HepG2 (cell line): ENCODE results near the gene NKD1. TPM values are rescaled to one million over a fixed set of nuclear protein-coding genes. Genes with fewer than 3 reads are reported as not detected.

ENCODE experiments used
- ATAC-seq: fragments of 200-7000 bp; cut with Tn5 transposase; 3 replicates; pipeline ENCODE4 v1.9.1; 2020; ENCODE audit warnings: mild to moderate bottlenecking, moderate library complexity
- BruUV-seq: library from RNA; stranded (reverse); fragments of 400-500 nt; replicated peaks from 2 replicates; lab custom pipeline; 2021; lab: Mats Ljungman, UMichigan
- CTCF ChIA-PET: fragments of 300-600 bp; formaldehyde crosslinking; extraction: SDS; loops from one replicate; lab custom pipeline; 2021; ENCODE audit warnings: low total read pairs, inconsistent platforms, low intra/inter-chr PET ratio; lab: Yijun Ruan, JAX
- POLR2A ChIA-PET: fragments of 350-600 bp; sonication (Branson Sonifier 250); formaldehyde crosslinking; loops from one replicate; lab custom pipeline; 2020; ENCODE audit warnings: antibody characterized with exemption, inconsistent platforms; lab: Yijun Ruan, JAX
- DNase-seq: peaks from one replicate; pipeline ENCODE4 v3.0.0-alpha.2; 2015; ENCODE audit warnings: low spot score
- FAIRE-seq: peaks from 3 replicates; lab custom pipeline; 2011; peaks lifted over from hg19 to GRCh38; lab: Jason Lieb, UNC
- H2AFZ ChIP-seq: one replicate; pipeline ENCODE4 v1.6.1; 2011; ENCODE audit warnings: low read length, inconsistent platforms
- H3K27ac ChIP-seq: fragments of 300-600 bp; 3 replicates; pipeline ENCODE4 v1.8.0; 2011; ENCODE audit warnings: mixed run types, mild to moderate bottlenecking, mixed read lengths, low read length, inconsistent platforms; ENCODE audit not compliant: insufficient read depth; ENCODE audit errors: extremely low read length
- H3K27me3 ChIP-seq, 2 experiments: fragments of 200-600 bp in 1 of 2; 2 replicates in 1 of 2; 3 replicates in 1 of 2; pipeline versions ENCODE4 v1.6.0 to v1.8.0; 2011; ENCODE audit warnings: low read length in 2 of 2, mild to moderate bottlenecking in 2 of 2, moderate library complexity in 2 of 2, inconsistent platforms in 1 of 2; ENCODE audit not compliant: insufficient read depth in 2 of 2, control insufficient read depth in 1 of 2
- H3K36me3 ChIP-seq, 2 experiments: fragments of 200-600 bp in 1 of 2; replicated peaks in 1 of 2; 2 replicates in 1 of 2; 3 replicates in 1 of 2; pipeline versions ENCODE4 v1.5.1 to v1.8.0; 2011; ENCODE audit warnings: low read length in 2 of 2, inconsistent platforms in 1 of 2; ENCODE audit not compliant: insufficient read depth in 2 of 2, control insufficient read depth in 1 of 2
- H3K4me1 ChIP-seq: 2 replicates; pipeline ENCODE4 v1.5.1; 2012; ENCODE audit warnings: low read length, inconsistent platforms; ENCODE audit not compliant: insufficient read depth
- H3K4me2 ChIP-seq: 2 replicates; pipeline ENCODE4 v1.6.0; 2011; ENCODE audit warnings: low read depth, low read length, inconsistent platforms
- H3K4me3 ChIP-seq, 3 experiments: fragments of 200-600 bp in 1 of 3; sonication (generic), shearing (Covaris generic) in 1 of 3; replicated peaks in 1 of 3; 2 replicates each; pipeline ENCODE4 v1.5.1; 2011 to 2016; ENCODE audit warnings: low read length in 3 of 3, inconsistent platforms in 2 of 3, low read depth in 2 of 3, mild to moderate bottlenecking in 2 of 3, control low read depth in 1 of 3, mixed read lengths in 1 of 3; ENCODE audit not compliant: insufficient read depth in 1 of 3
- H3K79me2 ChIP-seq: one replicate; pipeline ENCODE4 v1.6.1; 2011; ENCODE audit warnings: low read length, inconsistent platforms; ENCODE audit not compliant: insufficient read depth
- H3K9ac ChIP-seq: 2 replicates; pipeline ENCODE4 v1.6.0; 2011; ENCODE audit warnings: mild to moderate bottlenecking, low read depth, low read length, inconsistent platforms; ENCODE audit not compliant: insufficient read depth
- H3K9me3 ChIP-seq: 2 replicates; pipeline ENCODE4 v1.5.1; 2012; ENCODE audit warnings: mild to moderate bottlenecking, low read length
- H4K20me1 ChIP-seq: 2 replicates; pipeline ENCODE4 v1.6.0; 2011; ENCODE audit warnings: inconsistent platforms, mild to moderate bottlenecking, low read length, moderate library complexity; ENCODE audit not compliant: insufficient read depth
- BCLAF1 ChIP-seq: fragments of 450-650 bp; IDR thresholded peaks from 2 replicates; pipeline ENCODE4 v1.6.1; 2017; ENCODE audit warnings: mild to moderate bottlenecking
- IKZF5 ChIP-seq: IDR thresholded peaks from 2 replicates; pipeline ENCODE4 v1.6.1; 2018; ENCODE audit warnings: missing genetic modification reagents, mild to moderate bottlenecking, missing compliant biosample characterization
- MAFG ChIP-seq: sonication (generic); formaldehyde crosslinking; IDR thresholded peaks from 2 replicates; pipeline ENCODE4 v1.5.1; 2020; ENCODE audit warnings: mild to moderate bottlenecking, missing genetic modification reagents
- POGK ChIP-seq: sonication (generic); formaldehyde crosslinking; conservative IDR thresholded peaks from 2 replicates; pipeline ENCODE4 v1.8.0; 2022; ENCODE audit warnings: mild to moderate bottlenecking, moderate library complexity, missing genetic modification reagents
- SKIL ChIP-seq: sonication (generic); formaldehyde crosslinking; IDR thresholded peaks from 2 replicates; pipeline ENCODE4 v1.8.0; 2022; ENCODE audit warnings: missing genetic modification reagents, mild to moderate bottlenecking, moderate library complexity, borderline replicate concordance
- ZNF230 ChIP-seq: sonication (generic); formaldehyde crosslinking; IDR thresholded peaks from 2 replicates; pipeline ENCODE4 v1.4.0; 2020; ENCODE audit warnings: mild to moderate bottlenecking, missing genetic modification reagents
- ZNF484 ChIP-seq: sonication (generic); formaldehyde crosslinking; IDR thresholded peaks from 2 replicates; pipeline ENCODE4 v1.5.1; 2020; ENCODE audit warnings: mild to moderate bottlenecking, low read depth, missing genetic modification reagents, borderline replicate concordance
- WGBS: methylation state at CpG from one replicate; pipeline ENCODE4 v1.1.6; 2017; ENCODE audit warnings: low lambda C conversion rate; 5-methylcytosine and 5-hydroxymethylcytosine counted together
- in situ Hi-C: cut with HindIII; loops from 2 replicates; pipeline ENCODE4 v1.10.0; 2017; ENCODE audit warnings: low pct_unique_long_range_greater_than_20kb; ENCODE audit not compliant: extremely low pct_ligation_motif_present
- intact Hi-C: fragments of 100-400 bp; cut with micrococcal nuclease; formaldehyde crosslinking; loops from one replicate; pipeline ENCODE4 v1.10.0; 2022; ENCODE audit not compliant: unreplicated experiment
- polyA plus RNA-seq, 8 experiments: library from polyadenylated mRNA; depleted of rRNA in 3 of 8; stranded (reverse) in 7 of 8; unstranded in 1 of 8; fragments of >200 nt; fragmentation: Illumina TruSeq in 4 of 8; extraction: Trizol in 4 of 8; gene quantifications; 2 replicates each; pipeline versions ENCODE4 v1.2.1 to v1.2.3, GENCODE V29; 2011 to 2016; ENCODE audit warnings: low read depth in 4 of 8, missing spikeins in 1 of 8, mixed read lengths in 1 of 8; ENCODE audit not compliant: insufficient read depth in 1 of 8
- total RNA-seq, 5 experiments: library from RNA; depleted of rRNA; stranded (reverse); fragments of >200 nt; fragmentation: Illumina TruSeq; extraction: Trizol; gene quantifications; 2 replicates each; pipeline ENCODE4 v1.2.3, GENCODE V29; 2016; ENCODE audit warnings: low read depth in 1 of 5

The NKD1 gene
- total and polyA plus RNA-seq, 2 of the 13 experiments (the other 11 are each of a cell fraction or from before 2014, with no cell fraction given): 70.4 to 121 TPM

GRCh38 chr16:50505714-50506542, 42.3 kb upstream of the NKD1 start (continued):
- TF ChIP-seq POGK (CRISPR knock-in tag) (peak; percentile 60; the same call in 1 of the 2 replicates), MAFG (CRISPR knock-in tag) (no peak), BCLAF1 (no peak)

GRCh38 chr16:50506543-50506937, 41.7 kb upstream of the NKD1 start:
- DNase-seq (no peak), ATAC-seq (no peak), FAIRE-seq (no peak)
- H3K79me2 ChIP-seq: peaks cover 59% of the 10 kb centered on the region
- H2AFZ ChIP-seq: no peak overlapping the region
- H4K20me1 ChIP-seq: no peaks in the 10 kb centered on the region
- peak overlapping the region; percentile 77 for H3K27ac ChIP-seq
- intact Hi-C loops (loop anchor here (2.0 to 5.0 kb wide), 3 partner anchors 14 to 41 kb away; partner anchors contain the start of gene NKD1), in situ Hi-C loops (loop anchor here (5.0 kb wide), 2 partner anchors 39 to 134 kb away; no protein-coding TSS in a partner anchor)
- 71% methylated on average over 4 of the region's 4 CpGs for WGBS
- BruUV-seq: TSS peak; percentile 53
- CTCF ChIA-PET: no interaction called here
- H3K36me3 ChIP-seq: 0 out of 5 replicates have a peak, but pooled peaks cover 0 to 1% of the 10 kb centered on the region in 2 experiments
- POLR2A ChIA-PET: interaction anchor here (1.0 to 5.3 kb wide), 13 partner anchors 9 to 134 kb away, joined by 3 to 143 read pairs (median 14); partner anchors contain the start of gene NKD1
- H3K4me1 ChIP-seq: peaks cover 98% of the 10 kb centered on the region
- H3K9me3 ChIP-seq: peaks cover 13% of the 10 kb centered on the region; the same call in 1 of the 2 replicates
- no peaks in the 10 kb centered on the region for H3K27me3 ChIP-seq
- peak overlapping the region; percentile 81 for H3K4me2 ChIP-seq
- H3K9ac ChIP-seq: peak overlapping the region; percentile 72
- H3K4me3 ChIP-seq: peak overlapping the region; percentile 32 to 71 (median 58)
- TF ChIP-seq SKIL (CRISPR knock-in tag) (0 out of 2 replicates have a peak, but pooled peaks have one; percentile 0), ZNF230 (CRISPR knock-in tag) (peak; percentile 69; the same call in 1 of the 2 replicates), IKZF5 (CRISPR knock-in tag) (0 out of 2 replicates have a peak, but pooled peaks have one; percentile 7), ZNF484 (no peak)
